Measurements from ENCODE around the gene LYPD6B. TPM values are rescaled to one million over a fixed set of nuclear protein-coding genes. Genes with fewer than 3 reads are reported as not detected.

Gene LYPD6B
- total and polyA plus RNA-seq, 10 of the 15 experiments (the other 5 are each of a cell fraction or from before 2014, with no cell fraction given), result 1.0 to 6.6 (median 4.0) TPM

DNA sequence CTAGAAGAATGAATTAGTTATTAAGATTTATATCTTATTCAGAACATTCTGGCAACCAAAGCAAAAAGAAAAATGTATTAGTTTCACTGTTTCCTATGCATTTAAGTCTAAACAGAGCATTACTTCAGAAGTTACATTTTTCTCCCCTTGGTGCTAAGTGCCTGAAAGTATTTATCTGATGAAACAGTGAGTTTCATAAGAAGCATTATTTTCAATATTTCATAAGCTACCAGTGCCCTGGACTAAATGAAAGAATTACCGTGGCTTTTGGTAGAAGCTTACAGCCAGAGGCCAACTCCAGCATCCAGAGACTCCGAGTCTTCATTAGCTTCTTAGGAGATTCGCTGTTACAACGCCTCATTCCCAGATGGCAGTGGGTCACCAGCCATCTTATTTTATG lies 97.6 kb downstream of the LYPD6B start:
- Histone ChIP-seq H3K4me2 (ENCODE audit: control insufficient read depth, insufficient read depth) (no peak overlapping the region), H2AFZ (ENCODE audit: control insufficient read depth, low read depth, low read length) (no peak overlapping the region), H3K4me1 (ENCODE audit: control insufficient read depth, insufficient read depth, low read length) (no peaks in the 10 kb centered on the region), H4K20me1 (ENCODE audit: control insufficient read depth, insufficient read depth) (no peaks in the 10 kb centered on the region), H3K27ac (ENCODE audit: control insufficient read depth, insufficient read depth) (no peak overlapping the region), H3K36me3 (ENCODE audit: control insufficient read depth in 2 of 2, insufficient read depth in 2 of 2, low read length in 1 of 2) (no peaks in the 10 kb centered on the region), H3K4me3 (no peak overlapping the region), H3K27me3 (replicated peaks in 1 of 2; ENCODE audit: control insufficient read depth in 2 of 2, insufficient read depth in 2 of 2, low read length in 1 of 2) (no peaks in the 10 kb centered on the region), H3K9ac (ENCODE audit: control insufficient read depth, insufficient read depth, low read length) (no peak overlapping the region), H3K79me2 (ENCODE audit: control insufficient read depth, insufficient read depth, low read length) (no peaks in the 10 kb centered on the region), H3K9me3 (replicated peaks; ENCODE audit: control insufficient read depth, insufficient read depth, low read length) (no peaks in the 10 kb centered on the region)
- intact Hi-C loops (cut with micrococcal nuclease; ENCODE audit: unreplicated experiment) (no loop called here), in situ Hi-C loops (cut with MboI) (no loop called here)
- no peak for ATAC-seq
- TF ChIP-seq, protein P1, sequence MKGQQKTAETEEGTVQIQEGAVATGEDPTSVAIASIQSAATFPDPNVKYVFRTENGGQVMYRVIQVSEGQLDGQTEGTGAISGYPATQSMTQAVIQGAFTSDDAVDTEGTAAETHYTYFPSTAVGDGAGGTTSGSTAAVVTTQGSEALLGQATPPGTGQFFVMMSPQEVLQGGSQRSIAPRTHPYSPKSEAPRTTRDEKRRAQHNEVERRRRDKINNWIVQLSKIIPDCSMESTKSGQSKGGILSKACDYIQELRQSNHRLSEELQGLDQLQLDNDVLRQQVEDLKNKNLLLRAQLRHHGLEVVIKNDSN (IDR thresholded peaks at IDR 0.05; ENCODE audit: borderline replicate concordance, extremely low read length, insufficient read depth, low read depth, low read length), result no peak
- TF ChIP-seq SPI1 (IDR thresholded peaks at IDR 0.05; ENCODE audit: borderline replicate concordance, insufficient read depth, low read depth, low read length) (no peak), ZSCAN29 (IDR thresholded peaks at IDR 0.05) (no peak), GABPA (IDR thresholded peaks at IDR 0.05; ENCODE audit: low read depth) (no peak), RAD51 (IDR thresholded peaks at IDR 0.05) (no peak), POU2F2 (IDR thresholded peaks at IDR 0.05; ENCODE audit: borderline replicate concordance, low read depth, low read length) (no peak), PAX5 (IDR thresholded peaks at IDR 0.05; ENCODE audit: borderline replicate concordance, low read depth, low read length) (no peak)
- TF ChIP-seq, protein P2, sequence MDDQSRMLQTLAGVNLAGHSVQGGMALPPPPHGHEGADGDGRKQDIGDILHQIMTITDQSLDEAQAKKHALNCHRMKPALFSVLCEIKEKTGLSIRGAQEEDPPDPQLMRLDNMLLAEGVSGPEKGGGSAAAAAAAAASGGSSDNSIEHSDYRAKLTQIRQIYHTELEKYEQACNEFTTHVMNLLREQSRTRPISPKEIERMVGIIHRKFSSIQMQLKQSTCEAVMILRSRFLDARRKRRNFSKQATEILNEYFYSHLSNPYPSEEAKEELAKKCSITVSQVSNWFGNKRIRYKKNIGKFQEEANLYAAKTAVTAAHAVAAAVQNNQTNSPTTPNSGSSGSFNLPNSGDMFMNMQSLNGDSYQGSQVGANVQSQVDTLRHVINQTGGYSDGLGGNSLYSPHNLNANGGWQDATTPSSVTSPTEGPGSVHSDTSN (IDR thresholded peaks at IDR 0.05; ENCODE audit: insufficient replicate concordance, low read depth, low read length), result no peak
- 74% methylated on average over 4 of the region's 4 CpGs for WGBS (ENCODE audit: insufficient coverage, insufficient replicate concordance, low lambda C conversion rate, missing lambda C conversion rate)
- no TSS peak for BruUV-seq (replicated peaks)
- CTCF ChIA-PET, result interaction anchor here (1.3 kb wide), 1 partner anchor 119 kb away, joined by 4 read pairs; no protein-coding TSS in a partner anchor
- no peak for FAIRE-seq
- POLR2A ChIA-PET, result no interaction called here
- RAD21 ChIA-PET (ENCODE audit: unreplicated experiment), result interaction anchor here (0.7 kb wide), 1 partner anchor 331 kb away, joined by 4 read pairs; no protein-coding TSS in a partner anchor
- DNase-seq (ENCODE audit: low read depth, low spot score), result no peak
- SMC1A ChIA-PET (ENCODE audit: uncharacterized antibody, unreplicated experiment), result interaction anchor here (1.2 to 1.3 kb wide), 2 partner anchors 17 to 117 kb away, joined by 3 to 5 read pairs; no protein-coding TSS in a partner anchor
